GM12873 (cell line): ENCODE data around the gene EFS.

Source experiments
- TF ChIP-seq, protein P1 (sequence below): IDR thresholded peaks from 2 replicates; pipeline ENCODE4 v1.5.1; 2012; ENCODE audit warnings: low read depth, mild to moderate bottlenecking, moderate library complexity, low read length, control low read depth; ENCODE audit not compliant: insufficient read depth; ENCODE audit errors: missing control alignments

EFS gene

DNA sequence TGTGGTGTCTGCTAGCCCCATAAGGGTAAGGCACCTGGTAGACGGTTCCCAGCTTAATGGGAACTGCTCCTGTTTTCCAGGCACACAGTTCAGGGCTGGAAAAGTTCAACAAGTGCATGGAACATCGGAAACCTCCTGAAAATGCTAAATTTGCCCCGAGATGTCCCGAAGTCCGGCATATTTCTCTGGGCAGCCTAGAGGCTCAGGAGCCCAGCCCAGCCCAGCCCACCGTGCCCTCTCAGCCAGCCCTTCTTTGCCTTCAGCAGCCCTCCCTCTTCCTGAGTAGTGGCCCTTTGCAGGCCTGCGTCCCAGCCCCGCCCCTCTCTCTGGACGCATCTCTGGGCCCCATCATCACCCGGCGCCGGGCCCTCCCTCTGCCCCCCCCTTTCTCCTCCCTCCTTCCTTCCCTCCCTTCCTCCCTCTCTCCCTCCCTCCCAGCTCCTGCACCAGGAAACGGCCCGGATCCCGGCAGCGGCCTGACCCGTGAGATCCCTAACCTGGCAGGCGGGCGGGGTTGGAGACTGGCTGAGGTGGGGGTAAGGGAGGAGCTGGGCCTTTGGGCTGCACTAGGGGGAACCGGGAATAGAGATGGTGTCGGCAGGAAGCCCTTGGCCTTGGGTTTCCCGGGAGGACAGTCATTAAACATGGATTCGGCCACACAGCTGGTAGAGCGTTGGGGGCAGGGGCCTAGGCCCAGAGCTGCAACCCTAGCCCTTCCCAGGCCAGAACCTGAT, 58.4 kb downstream of the EFS start, which contains the start of gene BCL2L2:
TSS of gene BCL2L2 (plus strand) at position 422 of the 734 bp plus-strand sequence. CDS start 935 bp downstream, outside the sequence.
- TF ChIP-seq, protein P1, sequence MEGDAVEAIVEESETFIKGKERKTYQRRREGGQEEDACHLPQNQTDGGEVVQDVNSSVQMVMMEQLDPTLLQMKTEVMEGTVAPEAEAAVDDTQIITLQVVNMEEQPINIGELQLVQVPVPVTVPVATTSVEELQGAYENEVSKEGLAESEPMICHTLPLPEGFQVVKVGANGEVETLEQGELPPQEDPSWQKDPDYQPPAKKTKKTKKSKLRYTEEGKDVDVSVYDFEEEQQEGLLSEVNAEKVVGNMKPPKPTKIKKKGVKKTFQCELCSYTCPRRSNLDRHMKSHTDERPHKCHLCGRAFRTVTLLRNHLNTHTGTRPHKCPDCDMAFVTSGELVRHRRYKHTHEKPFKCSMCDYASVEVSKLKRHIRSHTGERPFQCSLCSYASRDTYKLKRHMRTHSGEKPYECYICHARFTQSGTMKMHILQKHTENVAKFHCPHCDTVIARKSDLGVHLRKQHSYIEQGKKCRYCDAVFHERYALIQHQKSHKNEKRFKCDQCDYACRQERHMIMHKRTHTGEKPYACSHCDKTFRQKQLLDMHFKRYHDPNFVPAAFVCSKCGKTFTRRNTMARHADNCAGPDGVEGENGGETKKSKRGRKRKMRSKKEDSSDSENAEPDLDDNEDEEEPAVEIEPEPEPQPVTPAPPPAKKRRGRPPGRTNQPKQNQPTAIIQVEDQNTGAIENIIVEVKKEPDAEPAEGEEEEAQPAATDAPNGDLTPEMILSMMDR: no peak
